GM12801 (cell line): ENCODE results near the gene B3GALNT2.

Experiments
- CTCF ChIP-seq: IDR thresholded peaks from one replicate; pipeline ENCODE4 v1.5.1; 2011; ENCODE audit warnings: control low read depth; ENCODE audit not compliant: insufficient read length; ENCODE audit errors: extremely low read depth

The B3GALNT2 gene

GRCh38 chr1:235434001-235434400 is 70.3 kb downstream of the B3GALNT2 start:
- no peak for TF ChIP-seq CTCF

- TF ChIP-seq CTCF = no peak
Observed at GRCh38 chr1:235430991-235431390, 73.3 kb downstream of the B3GALNT2 start.

- TF ChIP-seq CTCF = no peak
Observed at GRCh38 chr1:235429143-235429542, 75.1 kb downstream of the B3GALNT2 start.

GRCh38 chr1:235427447-235427846 is 76.8 kb downstream of the B3GALNT2 start:
- TF ChIP-seq CTCF = no peak

GRCh38 chr1:235426680-235427079 is 77.6 kb downstream of the B3GALNT2 start:
- TF ChIP-seq CTCF = no peak

- TF ChIP-seq CTCF = no peak
Observed at GRCh38 chr1:235426143-235426542, 78.1 kb downstream of the B3GALNT2 start.

GRCh38 chr1:235425357-235425756 is 78.9 kb downstream of the B3GALNT2 start:
- no peak for TF ChIP-seq CTCF

GRCh38 chr1:235424092-235424491 is 80.2 kb downstream of the B3GALNT2 start:
- no peak for TF ChIP-seq CTCF
